Measurements from ENCODE around the gene CATSPERZ. TPM values are rescaled to one million over a fixed set of nuclear protein-coding genes. Genes with fewer than 3 reads are reported as not detected.

CATSPERZ gene
- total and polyA plus RNA-seq, 2 of the 13 experiments (the other 11 are each of a cell fraction or from before 2014, with no cell fraction given): 0.22 to 0.48 TPM

DNA sequence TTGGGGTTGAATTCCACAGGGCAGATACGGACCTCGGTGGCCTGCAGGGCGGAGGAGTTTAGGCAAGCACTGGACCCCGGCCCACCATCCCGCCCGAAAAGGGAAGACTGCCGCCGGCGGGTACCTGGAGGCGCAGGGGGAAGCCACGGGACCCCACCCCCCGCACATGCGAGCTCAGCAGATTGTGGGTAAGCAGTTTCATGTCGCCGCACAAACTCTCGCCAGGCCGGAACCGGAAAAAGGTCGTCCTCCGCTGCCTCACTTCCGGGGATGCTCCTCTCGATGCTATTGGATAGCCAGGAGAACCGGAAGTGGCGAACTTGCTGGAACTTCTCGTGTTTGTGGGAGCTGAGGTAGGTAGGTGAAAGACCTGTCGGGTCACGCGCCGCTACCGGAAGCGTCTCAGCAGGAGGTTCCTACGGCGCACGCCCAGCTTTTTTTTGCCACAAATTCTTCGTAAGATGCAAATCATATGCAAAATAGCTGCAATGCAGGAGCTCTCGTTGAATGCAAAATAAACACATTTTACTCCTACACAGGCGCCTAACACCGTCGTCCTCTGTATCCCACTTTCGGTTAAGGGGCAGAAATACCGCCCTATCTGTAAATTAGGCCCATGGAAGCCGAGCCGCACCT, 17.3 kb downstream of the CATSPERZ start, which contains the start of gene TRMT112 (continued):
- TF ChIP-seq PITX1 (CRISPR knock-in tag; IDR thresholded peaks at IDR 0.05) (peak; percentile 43; the same call in 1 of the 2 replicates), JUNB (CRISPR knock-in tag; IDR thresholded peaks at IDR 0.05; ENCODE audit: borderline replicate concordance) (no peak), ARHGAP35 (CRISPR knock-in tag; IDR thresholded peaks at IDR 0.05; ENCODE audit: borderline replicate concordance) (0 out of 2 replicates have a peak, but pooled peaks have one; percentile 48), ZBTB46 (CRISPR knock-in tag; IDR thresholded peaks at IDR 0.05; ENCODE audit: borderline replicate concordance) (no peak), HNRNPH1 (optimal IDR thresholded peaks at IDR 0.05; ENCODE audit: low read depth, low read length) (no peak), GATA4 (IDR thresholded peaks at IDR 0.05; ENCODE audit: borderline replicate concordance, low read depth) (no peak), HOXD1 (CRISPR knock-in tag; IDR thresholded peaks at IDR 0.05) (peak; percentile 78; the same call in 1 of the 2 replicates), SSRP1 (CRISPR knock-in tag; IDR thresholded peaks at IDR 0.05) (peak; percentile 94), ZNF292 (CRISPR knock-in tag; IDR thresholded peaks at IDR 0.05; ENCODE audit: borderline replicate concordance, low read depth) (no peak), ZNF30 (CRISPR knock-in tag; IDR thresholded peaks at IDR 0.05) (no peak), ZNF282 (IDR thresholded peaks at IDR 0.05; ENCODE audit: partially characterized antibody) (no peak), SNAPC4 (CRISPR knock-in tag; IDR thresholded peaks at IDR 0.05) (peak; percentile 100), ONECUT2 (CRISPR knock-in tag; IDR thresholded peaks at IDR 0.05) (no peak), PHF8 (CRISPR knock-in tag; IDR thresholded peaks at IDR 0.05) (peak; percentile 64), XRCC5 (optimal IDR thresholded peaks at IDR 0.05; ENCODE audit: low read length) (no peak), ZNF816 (CRISPR knock-in tag; IDR thresholded peaks at IDR 0.05; ENCODE audit: borderline replicate concordance) (no peak), ZNF235 (CRISPR knock-in tag; IDR thresholded peaks at IDR 0.05; ENCODE audit: borderline replicate concordance) (peak; percentile 57; the same call in 1 of the 2 replicates), CEBPB (IDR thresholded peaks at IDR 0.05; ENCODE audit: borderline replicate concordance, low read depth, low read length) (no peak), BRCA1 (CRISPR knock-in tag; IDR thresholded peaks at IDR 0.05) (peak; percentile 64; the same call in 1 of the 2 replicates)
- TF ChIP-seq, protein P1, sequence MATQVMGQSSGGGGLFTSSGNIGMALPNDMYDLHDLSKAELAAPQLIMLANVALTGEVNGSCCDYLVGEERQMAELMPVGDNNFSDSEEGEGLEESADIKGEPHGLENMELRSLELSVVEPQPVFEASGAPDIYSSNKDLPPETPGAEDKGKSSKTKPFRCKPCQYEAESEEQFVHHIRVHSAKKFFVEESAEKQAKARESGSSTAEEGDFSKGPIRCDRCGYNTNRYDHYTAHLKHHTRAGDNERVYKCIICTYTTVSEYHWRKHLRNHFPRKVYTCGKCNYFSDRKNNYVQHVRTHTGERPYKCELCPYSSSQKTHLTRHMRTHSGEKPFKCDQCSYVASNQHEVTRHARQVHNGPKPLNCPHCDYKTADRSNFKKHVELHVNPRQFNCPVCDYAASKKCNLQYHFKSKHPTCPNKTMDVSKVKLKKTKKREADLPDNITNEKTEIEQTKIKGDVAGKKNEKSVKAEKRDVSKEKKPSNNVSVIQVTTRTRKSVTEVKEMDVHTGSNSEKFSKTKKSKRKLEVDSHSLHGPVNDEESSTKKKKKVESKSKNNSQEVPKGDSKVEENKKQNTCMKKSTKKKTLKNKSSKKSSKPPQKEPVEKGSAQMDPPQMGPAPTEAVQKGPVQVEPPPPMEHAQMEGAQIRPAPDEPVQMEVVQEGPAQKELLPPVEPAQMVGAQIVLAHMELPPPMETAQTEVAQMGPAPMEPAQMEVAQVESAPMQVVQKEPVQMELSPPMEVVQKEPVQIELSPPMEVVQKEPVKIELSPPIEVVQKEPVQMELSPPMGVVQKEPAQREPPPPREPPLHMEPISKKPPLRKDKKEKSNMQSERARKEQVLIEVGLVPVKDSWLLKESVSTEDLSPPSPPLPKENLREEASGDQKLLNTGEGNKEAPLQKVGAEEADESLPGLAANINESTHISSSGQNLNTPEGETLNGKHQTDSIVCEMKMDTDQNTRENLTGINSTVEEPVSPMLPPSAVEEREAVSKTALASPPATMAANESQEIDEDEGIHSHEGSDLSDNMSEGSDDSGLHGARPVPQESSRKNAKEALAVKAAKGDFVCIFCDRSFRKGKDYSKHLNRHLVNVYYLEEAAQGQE (IDR thresholded peaks at IDR 0.05; ENCODE audit: borderline replicate concordance in 1 of 2, low read depth in 1 of 2, low read length in 2 of 2): peak in 1 of 2 experiments; percentile 32; a peak in 1 of 4 replicates

Data from HepG2 (cell line).